MM.1S (cell line): Measurements from ENCODE around the gene UBLCP1.

Source experiments
- DNase-seq: peaks from one replicate; pipeline ENCODE4 v3.0.0-alpha.2; 2015
- H2AFZ ChIP-seq: fragments of 300-600 bp; sonication (generic); 2 replicates; pipeline ENCODE4 v1.6.0; 2016; ENCODE audit warnings: antibody characterized with exemption, low read length
- H3F3A ChIP-seq: fragments of 300-600 bp; sonication (generic); 2 replicates; pipeline ENCODE4 v1.6.1; 2016; ENCODE audit warnings: mild to moderate bottlenecking, antibody characterized with exemption, low read length, moderate library complexity, mixed read lengths; ENCODE audit not compliant: insufficient read depth
- H3K27ac ChIP-seq: fragments of 300-600 bp; sonication (generic); 2 replicates; pipeline ENCODE4 v1.5.1; 2016; ENCODE audit warnings: mild to moderate bottlenecking, low read length
- H3K27me3 ChIP-seq: fragments of 300-600 bp; sonication (generic); replicated peaks from 2 replicates; pipeline ENCODE4 v1.6.0; 2016; ENCODE audit warnings: low read length; ENCODE audit not compliant: insufficient read depth
- H3K36me3 ChIP-seq: fragments of 300-600 bp; sonication (generic); replicated peaks from 2 replicates; pipeline ENCODE4 v1.6.1; 2016; ENCODE audit warnings: mild to moderate bottlenecking, low read length, mixed read lengths; ENCODE audit not compliant: insufficient read depth
- H3K4me1 ChIP-seq: fragments of 300-600 bp; sonication (generic); 2 replicates; pipeline ENCODE4 v1.6.1; 2016; ENCODE audit warnings: low read length, mixed read lengths
- H3K4me2 ChIP-seq: fragments of 300-600 bp; sonication (generic); 2 replicates; pipeline ENCODE4 v1.6.0; 2016; ENCODE audit warnings: low read depth, low read length
- H3K4me3 ChIP-seq: fragments of 300-600 bp; sonication (generic); 2 replicates; pipeline ENCODE4 v1.5.1; 2016; ENCODE audit warnings: low read length, mixed read lengths
- H3K79me2 ChIP-seq: fragments of 300-600 bp; sonication (generic); 2 replicates; pipeline ENCODE4 v1.6.1; 2016; ENCODE audit warnings: mixed run types, low read length, mixed read lengths
- H3K9ac ChIP-seq: fragments of 300-600 bp; sonication (generic); 2 replicates; pipeline ENCODE4 v1.6.1; 2016; ENCODE audit warnings: low read length, mixed read lengths
- H3K9me2 ChIP-seq: fragments of 300-600 bp; sonication (generic); replicated peaks from 2 replicates; pipeline ENCODE4 v1.6.1; 2016; ENCODE audit warnings: mild to moderate bottlenecking, low read length, mixed read lengths; ENCODE audit not compliant: insufficient read depth
- H3K9me3 ChIP-seq: fragments of 300-600 bp; sonication (generic); replicated peaks from 2 replicates; pipeline ENCODE4 v1.6.1; 2016; ENCODE audit warnings: mild to moderate bottlenecking, low read length, mixed read lengths; ENCODE audit not compliant: insufficient read depth
- H4K20me1 ChIP-seq: fragments of 300-600 bp; sonication (generic); 2 replicates; pipeline ENCODE4 v1.6.1; 2016; ENCODE audit warnings: mild to moderate bottlenecking, low read length, moderate library complexity, mixed read lengths; ENCODE audit not compliant: insufficient read depth
- EZH2 ChIP-seq: fragments of 300-600 bp; sonication (generic); optimal IDR thresholded peaks from 2 replicates; pipeline ENCODE3; 2017; ENCODE audit warnings: low read depth, mild to moderate bottlenecking, antibody characterized with exemption, low read length, mixed read lengths
- EZH2phosphoT487 ChIP-seq: fragments of 300-600 bp; sonication (generic); IDR thresholded peaks from 2 replicates; pipeline ENCODE4 v1.6.1; 2018; ENCODE audit warnings: antibody characterized with exemption, low read length
- TF ChIP-seq, protein P1 (sequence below): fragments of 300-600 bp; sonication (generic); IDR thresholded peaks from 2 replicates; pipeline ENCODE4 v1.5.1; 2016; ENCODE audit warnings: antibody characterized with exemption, low read length, mixed read lengths

The UBLCP1 gene

GRCh38 chr5:159249158-159249557 lies 13.9 kb upstream of the UBLCP1 start:
- Histone ChIP-seq H3K9me2 (no peaks in the 10 kb centered on the region), H3K36me3 (no peaks in the 10 kb centered on the region), H3K9ac (no peak overlapping the region), H3K27me3 (no peaks in the 10 kb centered on the region), H4K20me1 (no peaks in the 10 kb centered on the region), H3F3A (no peaks in the 10 kb centered on the region), H3K79me2 (no peaks in the 10 kb centered on the region), H3K27ac (no peak overlapping the region), H3K4me3 (no peak overlapping the region), H3K9me3 (no peaks in the 10 kb centered on the region), H2AFZ (no peak overlapping the region), H3K4me1 (no peaks in the 10 kb centered on the region), H3K4me2 (no peak overlapping the region)
- no peak for DNase-seq
- TF ChIP-seq EZH2phosphoT487 (no peak), EZH2 (no peak)
- TF ChIP-seq, protein P1, sequence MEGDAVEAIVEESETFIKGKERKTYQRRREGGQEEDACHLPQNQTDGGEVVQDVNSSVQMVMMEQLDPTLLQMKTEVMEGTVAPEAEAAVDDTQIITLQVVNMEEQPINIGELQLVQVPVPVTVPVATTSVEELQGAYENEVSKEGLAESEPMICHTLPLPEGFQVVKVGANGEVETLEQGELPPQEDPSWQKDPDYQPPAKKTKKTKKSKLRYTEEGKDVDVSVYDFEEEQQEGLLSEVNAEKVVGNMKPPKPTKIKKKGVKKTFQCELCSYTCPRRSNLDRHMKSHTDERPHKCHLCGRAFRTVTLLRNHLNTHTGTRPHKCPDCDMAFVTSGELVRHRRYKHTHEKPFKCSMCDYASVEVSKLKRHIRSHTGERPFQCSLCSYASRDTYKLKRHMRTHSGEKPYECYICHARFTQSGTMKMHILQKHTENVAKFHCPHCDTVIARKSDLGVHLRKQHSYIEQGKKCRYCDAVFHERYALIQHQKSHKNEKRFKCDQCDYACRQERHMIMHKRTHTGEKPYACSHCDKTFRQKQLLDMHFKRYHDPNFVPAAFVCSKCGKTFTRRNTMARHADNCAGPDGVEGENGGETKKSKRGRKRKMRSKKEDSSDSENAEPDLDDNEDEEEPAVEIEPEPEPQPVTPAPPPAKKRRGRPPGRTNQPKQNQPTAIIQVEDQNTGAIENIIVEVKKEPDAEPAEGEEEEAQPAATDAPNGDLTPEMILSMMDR: no peak

GRCh38 chr5:159252195-159252594 lies 10.9 kb upstream of the UBLCP1 start:
- Histone ChIP-seq H3K4me1 (no peaks in the 10 kb centered on the region), H3K27ac (no peak overlapping the region), H3K9me2 (no peaks in the 10 kb centered on the region), H3K9ac (no peak overlapping the region), H4K20me1 (no peaks in the 10 kb centered on the region), H3K27me3 (no peaks in the 10 kb centered on the region), H3K4me2 (no peak overlapping the region), H3K79me2 (no peaks in the 10 kb centered on the region), H2AFZ (no peak overlapping the region), H3K9me3 (no peaks in the 10 kb centered on the region), H3K36me3 (no peaks in the 10 kb centered on the region), H3F3A (no peaks in the 10 kb centered on the region), H3K4me3 (no peak overlapping the region)
- no peak for DNase-seq
- TF ChIP-seq, protein P1: no peak
- TF ChIP-seq EZH2phosphoT487 (no peak), EZH2 (no peak)

DNA sequence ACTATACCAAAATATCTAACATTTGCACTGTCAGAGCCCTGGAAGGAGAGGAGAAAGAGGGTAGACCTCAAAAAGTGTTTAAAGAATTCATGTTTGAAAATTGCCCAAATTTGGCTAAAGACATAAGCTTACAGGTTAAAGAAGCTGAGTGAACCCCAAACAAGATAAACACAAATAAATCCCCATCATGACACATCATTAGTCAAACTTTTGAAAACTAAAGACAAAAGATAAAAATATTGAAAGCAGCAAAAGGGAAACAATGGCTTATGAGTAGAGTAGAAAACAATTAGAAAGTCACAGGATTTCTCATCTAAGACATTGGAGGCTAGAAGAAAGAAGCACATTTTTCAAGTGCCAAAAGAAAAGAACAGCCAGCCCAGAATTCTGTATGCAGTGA lies 6.1 kb upstream of the UBLCP1 start:
- no peaks in the 10 kb centered on the region for H3K27me3 ChIP-seq
- no peaks in the 10 kb centered on the region for H3K9me3 ChIP-seq
- no peak for DNase-seq
- TF ChIP-seq, protein P1: no peak
- TF ChIP-seq EZH2 (no peak), EZH2phosphoT487 (no peak)
- H2AFZ ChIP-seq: no peak overlapping the region
- H3K9ac ChIP-seq: no peak overlapping the region
- H4K20me1 ChIP-seq: no peaks in the 10 kb centered on the region
- H3K27ac ChIP-seq: no peak overlapping the region
- no peaks in the 10 kb centered on the region for H3F3A ChIP-seq
- H3K79me2 ChIP-seq: no peaks in the 10 kb centered on the region
- no peak overlapping the region for H3K4me2 ChIP-seq
- H3K9me2 ChIP-seq: no peaks in the 10 kb centered on the region
- H3K4me1 ChIP-seq: no peaks in the 10 kb centered on the region
- H3K36me3 ChIP-seq: no peaks in the 10 kb centered on the region
- H3K4me3 ChIP-seq: no peak overlapping the region
